SK-N-SH treated with all-trans-retinoic acid at 6 μM for 48 hours (cell line): Measurements from ENCODE around the gene KIRREL3.

Experiments
- ATAC-seq: fragments of 200-7000 bp; cut with Tn5 transposase; 3 replicates; pipeline ENCODE4 v1.9.1; 2020; ENCODE audit warnings: mild to moderate bottlenecking, moderate library complexity
- ARNTL ChIP-seq: fragments of 450-650 bp; formaldehyde crosslinking; IDR thresholded peaks from 2 replicates; pipeline ENCODE4 v1.5.0; 2020; ENCODE audit warnings: low read depth, mild to moderate bottlenecking, moderate library complexity, borderline replicate concordance
- BACH2 ChIP-seq: fragments of 250-450 bp; sonication (Bioruptor Pico); IDR thresholded peaks from 2 replicates; pipeline ENCODE4 v1.9.0; 2021; ENCODE audit warnings: mild to moderate bottlenecking, borderline replicate concordance
- CSDC2 ChIP-seq: fragments of 250-450 bp; sonication (Bioruptor Pico); IDR thresholded peaks from 2 replicates; pipeline ENCODE4 v1.5.0; 2020; ENCODE audit warnings: mild to moderate bottlenecking, moderate library complexity
- ISL1 ChIP-seq: fragments of 250-450 bp; sonication (Bioruptor Pico); IDR thresholded peaks from 2 replicates; pipeline ENCODE4 v2.1.2; 2022; ENCODE audit warnings: mild to moderate bottlenecking, moderate library complexity
- OSR1 ChIP-seq: fragments of 250-450 bp; sonication (Bioruptor Pico); IDR thresholded peaks from 2 replicates; pipeline ENCODE4 v1.8.0; 2022; ENCODE audit warnings: moderate library complexity, mild to moderate bottlenecking, inconsistent platforms
- PATZ1 ChIP-seq: fragments of 250-450 bp; sonication (Bioruptor Pico); IDR thresholded peaks from 2 replicates; pipeline ENCODE4 v1.8.0; 2020; ENCODE audit warnings: mild to moderate bottlenecking, moderate library complexity, borderline replicate concordance
- PPARA ChIP-seq: fragments of 250-450 bp; sonication (Bioruptor Pico); IDR thresholded peaks from 2 replicates; pipeline ENCODE4 v1.5.0; 2020; ENCODE audit warnings: mild to moderate bottlenecking, borderline replicate concordance
- RARB ChIP-seq: fragments of 250-450 bp; sonication (Bioruptor Pico); IDR thresholded peaks from 2 replicates; pipeline ENCODE4 v1.8.0; 2021; ENCODE audit warnings: mild to moderate bottlenecking, moderate library complexity
- TCF4 ChIP-seq: fragments of 250-450 bp; sonication (Bioruptor Pico); IDR thresholded peaks from 2 replicates; pipeline ENCODE4 v1.8.0; 2021; ENCODE audit warnings: mild to moderate bottlenecking, moderate library complexity, borderline replicate concordance
- TOX ChIP-seq: fragments of 250-450 bp; sonication (Bioruptor Pico); IDR thresholded peaks from 2 replicates; pipeline ENCODE4 v1.8.0; 2021; ENCODE audit warnings: mild to moderate bottlenecking, moderate library complexity, borderline replicate concordance
- TSHZ2 ChIP-seq: fragments of 250-450 bp; sonication (Bioruptor Pico); IDR thresholded peaks from 2 replicates; pipeline ENCODE4 v1.5.0; 2020; ENCODE audit warnings: mild to moderate bottlenecking, moderate library complexity
- ZFP30 ChIP-seq: fragments of 450-650 bp; formaldehyde crosslinking; IDR thresholded peaks from 2 replicates; pipeline ENCODE4 v1.5.0; 2022; ENCODE audit warnings: mild to moderate bottlenecking, moderate library complexity
- ZNF565 ChIP-seq: fragments of 450-650 bp; formaldehyde crosslinking; conservative IDR thresholded peaks from 2 replicates; pipeline ENCODE4 v1.5.0; 2020; ENCODE audit warnings: low read depth, mild to moderate bottlenecking, moderate library complexity
- ZNF70 ChIP-seq: fragments of 450-650 bp; formaldehyde crosslinking; IDR thresholded peaks from 2 replicates; pipeline ENCODE4 v1.5.0; 2020; ENCODE audit warnings: mild to moderate bottlenecking, moderate library complexity
- ZNF8 ChIP-seq: fragments of 450-650 bp; formaldehyde crosslinking; IDR thresholded peaks from 2 replicates; pipeline ENCODE4 v1.5.0; 2020; ENCODE audit warnings: mild to moderate bottlenecking, moderate library complexity
- TF ChIP-seq, protein P1 (sequence below): fragments of 250-450 bp; sonication (Bioruptor Pico); IDR thresholded peaks from 2 replicates; pipeline ENCODE4 v1.5.1; 2021; ENCODE audit warnings: mild to moderate bottlenecking, moderate library complexity
- TF ChIP-seq, protein P2 (sequence below): fragments of 250-450 bp; sonication (Bioruptor Pico); IDR thresholded peaks from 2 replicates; pipeline ENCODE4 v1.5.1; 2020; ENCODE audit warnings: low read depth, mild to moderate bottlenecking, moderate library complexity

The KIRREL3 gene

GRCh38 chr11:126630893-126631798 is 369.4 kb downstream of the KIRREL3 start:
- no peak for TF ChIP-seq PPARA (CRISPR knock-in tag)
- no peak for TF ChIP-seq ZNF8 (CRISPR knock-in tag)
- no peak for TF ChIP-seq ZFP30 (CRISPR knock-in tag)
- TF ChIP-seq PATZ1 (CRISPR knock-in tag), result no peak
- no peak for TF ChIP-seq ZNF70 (CRISPR knock-in tag)
- no peak for TF ChIP-seq CSDC2 (CRISPR knock-in tag)
- ATAC-seq, result no peak

GRCh38 chr11:126630488-126630887 is 370.1 kb downstream of the KIRREL3 start:
- no peak for ATAC-seq
- TF ChIP-seq, protein P1, sequence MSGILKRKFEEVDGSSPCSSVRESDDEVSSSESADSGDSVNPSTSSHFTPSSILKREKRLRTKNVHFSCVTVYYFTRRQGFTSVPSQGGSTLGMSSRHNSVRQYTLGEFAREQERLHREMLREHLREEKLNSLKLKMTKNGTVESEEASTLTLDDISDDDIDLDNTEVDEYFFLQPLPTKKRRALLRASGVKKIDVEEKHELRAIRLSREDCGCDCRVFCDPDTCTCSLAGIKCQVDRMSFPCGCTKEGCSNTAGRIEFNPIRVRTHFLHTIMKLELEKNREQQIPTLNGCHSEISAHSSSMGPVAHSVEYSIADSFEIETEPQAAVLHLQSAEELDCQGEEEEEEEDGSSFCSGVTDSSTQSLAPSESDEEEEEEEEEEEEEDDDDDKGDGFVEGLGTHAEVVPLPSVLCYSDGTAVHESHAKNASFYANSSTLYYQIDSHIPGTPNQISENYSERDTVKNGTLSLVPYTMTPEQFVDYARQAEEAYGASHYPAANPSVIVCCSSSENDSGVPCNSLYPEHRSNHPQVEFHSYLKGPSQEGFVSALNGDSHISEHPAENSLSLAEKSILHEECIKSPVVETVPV, result no peak
- TF ChIP-seq, protein P2, sequence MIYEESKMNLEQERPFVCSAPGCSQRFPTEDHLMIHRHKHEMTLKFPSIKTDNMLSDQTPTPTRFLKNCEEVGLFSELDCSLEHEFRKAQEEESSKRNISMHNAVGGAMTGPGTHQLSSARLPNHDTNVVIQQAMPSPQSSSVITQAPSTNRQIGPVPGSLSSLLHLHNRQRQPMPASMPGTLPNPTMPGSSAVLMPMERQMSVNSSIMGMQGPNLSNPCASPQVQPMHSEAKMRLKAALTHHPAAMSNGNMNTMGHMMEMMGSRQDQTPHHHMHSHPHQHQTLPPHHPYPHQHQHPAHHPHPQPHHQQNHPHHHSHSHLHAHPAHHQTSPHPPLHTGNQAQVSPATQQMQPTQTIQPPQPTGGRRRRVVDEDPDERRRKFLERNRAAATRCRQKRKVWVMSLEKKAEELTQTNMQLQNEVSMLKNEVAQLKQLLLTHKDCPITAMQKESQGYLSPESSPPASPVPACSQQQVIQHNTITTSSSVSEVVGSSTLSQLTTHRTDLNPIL (CRISPR knock-in tag), result no peak
- TF ChIP-seq CSDC2 (CRISPR knock-in tag) (no peak), PATZ1 (CRISPR knock-in tag) (no peak), ARNTL (CRISPR knock-in tag) (no peak), ZNF565 (CRISPR knock-in tag) (no peak), PPARA (CRISPR knock-in tag) (no peak), BACH2 (CRISPR knock-in tag) (no peak), RARB (no peak), ZFP30 (CRISPR knock-in tag) (no peak), TOX (no peak), OSR1 (CRISPR knock-in tag) (no peak)
- TF ChIP-seq, all 23 proteins: peak for 0

DNA sequence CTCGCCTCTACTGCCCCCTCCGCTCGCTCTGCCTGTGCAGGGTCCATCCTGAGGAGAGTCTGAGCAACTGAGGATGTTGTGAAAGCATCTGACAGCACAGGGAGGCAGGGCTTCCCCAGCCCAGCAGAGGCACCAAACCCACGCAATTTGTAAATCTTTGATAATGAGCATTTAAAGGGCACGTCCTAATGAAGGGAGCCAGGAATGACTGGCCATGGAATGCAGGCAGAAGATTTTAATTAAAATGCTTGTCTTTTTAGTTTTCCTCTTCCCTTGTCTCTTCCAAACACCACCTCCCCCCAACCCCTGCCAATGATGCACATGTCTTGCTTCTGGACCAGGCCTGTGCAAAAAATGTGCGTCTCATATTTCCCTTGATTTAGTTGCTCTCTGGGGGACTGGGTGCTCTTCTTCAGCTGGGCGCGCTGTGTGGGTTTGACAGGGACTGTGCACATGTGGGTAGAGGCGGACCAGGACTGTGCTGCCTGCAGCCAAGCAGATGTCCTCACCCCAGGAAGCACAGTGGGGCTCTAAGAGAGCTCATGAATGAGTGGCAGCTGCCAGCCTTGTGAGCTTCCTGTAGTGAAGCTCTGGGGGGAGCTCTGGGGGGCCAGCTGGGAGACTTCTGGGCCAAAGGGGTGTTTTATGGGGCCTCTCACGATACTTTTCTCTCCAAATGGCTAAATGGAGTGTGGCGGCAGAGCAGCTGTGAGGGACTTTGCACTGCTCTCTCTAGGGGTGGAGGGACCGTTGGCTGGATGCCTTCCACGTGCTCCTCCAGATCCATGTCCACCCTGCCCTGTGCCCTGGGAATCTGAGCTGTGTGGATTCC is 371.6 kb downstream of the KIRREL3 start:
- peak; percentile 90 for ATAC-seq
- TF ChIP-seq, protein P2 (CRISPR knock-in tag), result no peak
- TF ChIP-seq TSHZ2 (CRISPR knock-in tag), result no peak
- TF ChIP-seq ISL1 (CRISPR knock-in tag), result no peak
- TF ChIP-seq TCF4 (CRISPR knock-in tag), result no peak
- no peak for TF ChIP-seq PATZ1 (CRISPR knock-in tag)
